GM12874 (cell line): ENCODE results near the gene CCL27.

Source experiments
- TF ChIP-seq, protein P1 (sequence below): IDR thresholded peaks from 2 replicates; pipeline ENCODE4 v1.5.1; 2011; ENCODE audit warnings: low read depth, mild to moderate bottlenecking, control low read depth, low read length, moderate library complexity; ENCODE audit not compliant: insufficient read depth

The CCL27 gene

DNA sequence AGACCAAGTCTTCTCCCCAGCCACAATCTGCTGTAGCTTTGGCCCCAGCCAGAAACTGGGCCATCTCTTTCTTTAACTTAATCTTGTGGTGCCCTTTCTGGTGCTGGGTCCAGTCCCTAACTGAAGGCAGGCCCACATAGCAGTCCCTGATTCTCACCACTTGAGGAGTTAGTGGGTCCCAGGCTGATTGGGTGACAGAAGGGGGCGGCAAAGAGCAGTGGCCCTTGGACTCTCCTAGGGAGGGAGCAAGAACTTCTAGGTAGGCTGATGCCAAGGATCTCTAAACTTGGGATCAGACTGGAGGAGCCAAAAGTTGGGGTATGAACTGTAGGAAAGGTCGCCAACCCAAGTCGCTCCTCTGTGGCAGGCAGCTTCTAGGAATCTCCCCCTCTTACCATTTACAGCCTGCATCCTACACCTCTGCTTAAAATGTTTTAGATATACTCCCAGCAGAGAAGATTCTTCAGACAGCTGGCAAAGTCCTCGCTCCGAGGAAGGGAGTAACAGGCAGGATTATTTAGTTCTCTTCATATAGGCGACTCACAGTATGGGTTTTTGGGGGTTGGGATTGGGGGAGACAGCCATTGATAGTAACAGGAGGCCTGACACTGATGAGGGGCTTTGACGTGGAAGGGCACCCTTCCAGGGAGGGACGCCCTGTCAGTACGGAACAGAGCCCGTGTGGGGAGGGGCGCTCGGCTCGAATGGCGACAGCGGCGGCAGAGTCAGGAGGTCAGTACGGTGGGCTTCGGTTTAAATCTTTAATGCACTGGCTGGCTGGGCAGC lies 2.0 kb upstream of the CCL27 start:
- TF ChIP-seq, protein P1, sequence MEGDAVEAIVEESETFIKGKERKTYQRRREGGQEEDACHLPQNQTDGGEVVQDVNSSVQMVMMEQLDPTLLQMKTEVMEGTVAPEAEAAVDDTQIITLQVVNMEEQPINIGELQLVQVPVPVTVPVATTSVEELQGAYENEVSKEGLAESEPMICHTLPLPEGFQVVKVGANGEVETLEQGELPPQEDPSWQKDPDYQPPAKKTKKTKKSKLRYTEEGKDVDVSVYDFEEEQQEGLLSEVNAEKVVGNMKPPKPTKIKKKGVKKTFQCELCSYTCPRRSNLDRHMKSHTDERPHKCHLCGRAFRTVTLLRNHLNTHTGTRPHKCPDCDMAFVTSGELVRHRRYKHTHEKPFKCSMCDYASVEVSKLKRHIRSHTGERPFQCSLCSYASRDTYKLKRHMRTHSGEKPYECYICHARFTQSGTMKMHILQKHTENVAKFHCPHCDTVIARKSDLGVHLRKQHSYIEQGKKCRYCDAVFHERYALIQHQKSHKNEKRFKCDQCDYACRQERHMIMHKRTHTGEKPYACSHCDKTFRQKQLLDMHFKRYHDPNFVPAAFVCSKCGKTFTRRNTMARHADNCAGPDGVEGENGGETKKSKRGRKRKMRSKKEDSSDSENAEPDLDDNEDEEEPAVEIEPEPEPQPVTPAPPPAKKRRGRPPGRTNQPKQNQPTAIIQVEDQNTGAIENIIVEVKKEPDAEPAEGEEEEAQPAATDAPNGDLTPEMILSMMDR, result peak; percentile 97

- TF ChIP-seq, protein P1, result no peak
These were observed 797 bp upstream of the CCL27 start for GRCh38 chr9:34663303-34663605.

- TF ChIP-seq, protein P1, result no peak
These were observed 2.7 kb downstream of the CCL27 start for GRCh38 chr9:34659592-34660253.

DNA sequence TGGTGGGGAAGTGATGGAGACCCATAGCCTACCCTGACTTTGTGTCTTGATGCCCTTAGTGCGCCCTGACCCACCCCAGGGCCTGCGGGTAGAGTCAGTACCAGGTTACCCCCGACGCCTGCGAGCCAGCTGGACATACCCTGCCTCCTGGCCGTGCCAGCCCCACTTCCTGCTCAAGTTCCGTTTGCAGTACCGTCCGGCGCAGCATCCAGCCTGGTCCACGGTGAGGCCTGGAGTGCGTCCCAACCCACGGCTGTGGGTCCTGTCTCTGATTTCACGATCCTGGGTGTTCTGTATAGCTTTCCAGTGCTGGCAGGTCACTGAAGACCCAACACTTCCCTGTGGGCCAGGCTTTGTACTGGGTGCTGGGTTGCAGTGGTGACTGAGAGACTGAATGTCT lies 4.0 kb downstream of the CCL27 start:
- TF ChIP-seq, protein P1, result no peak

DNA sequence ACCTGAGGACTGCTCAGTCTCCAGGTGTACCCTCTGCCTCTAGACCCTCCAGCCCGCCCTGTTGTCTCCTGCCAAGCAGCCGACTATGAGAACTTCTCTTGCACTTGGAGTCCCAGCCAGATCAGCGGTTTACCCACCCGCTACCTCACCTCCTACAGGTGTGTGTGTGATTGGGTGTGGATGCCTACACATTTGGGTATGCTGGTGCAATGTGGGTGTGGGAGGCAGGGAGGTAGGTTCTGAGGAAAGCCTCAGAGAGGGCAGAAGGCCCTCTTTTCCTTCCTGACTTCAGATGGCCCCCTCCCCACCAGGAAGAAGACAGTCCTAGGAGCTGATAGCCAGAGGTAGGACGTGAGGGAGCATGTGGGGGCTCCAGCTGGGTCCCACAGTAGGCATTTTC lies 5.5 kb downstream of the CCL27 start:
- TF ChIP-seq, protein P1, result no peak

DNA sequence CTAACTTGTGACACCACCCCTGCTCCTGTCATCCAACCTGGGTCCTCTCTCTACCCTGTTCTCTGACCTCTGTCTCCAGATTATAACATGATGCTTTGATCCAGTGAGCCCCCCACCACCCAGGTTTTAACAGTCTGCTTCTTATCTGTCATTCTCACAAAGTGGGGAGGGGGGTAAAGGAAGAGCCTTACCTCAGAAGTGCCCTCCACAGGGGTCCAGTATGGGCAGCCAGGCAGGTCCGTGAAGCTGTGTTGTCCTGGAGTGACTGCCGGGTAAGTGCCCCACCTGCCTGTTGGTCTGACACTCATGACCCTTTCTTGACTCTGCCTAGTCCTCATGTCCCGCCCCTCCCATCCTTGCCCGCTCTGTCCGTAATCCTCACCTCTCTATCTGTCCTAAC lies 7.1 kb downstream of the CCL27 start:
- TF ChIP-seq, protein P1, result no peak

DNA sequence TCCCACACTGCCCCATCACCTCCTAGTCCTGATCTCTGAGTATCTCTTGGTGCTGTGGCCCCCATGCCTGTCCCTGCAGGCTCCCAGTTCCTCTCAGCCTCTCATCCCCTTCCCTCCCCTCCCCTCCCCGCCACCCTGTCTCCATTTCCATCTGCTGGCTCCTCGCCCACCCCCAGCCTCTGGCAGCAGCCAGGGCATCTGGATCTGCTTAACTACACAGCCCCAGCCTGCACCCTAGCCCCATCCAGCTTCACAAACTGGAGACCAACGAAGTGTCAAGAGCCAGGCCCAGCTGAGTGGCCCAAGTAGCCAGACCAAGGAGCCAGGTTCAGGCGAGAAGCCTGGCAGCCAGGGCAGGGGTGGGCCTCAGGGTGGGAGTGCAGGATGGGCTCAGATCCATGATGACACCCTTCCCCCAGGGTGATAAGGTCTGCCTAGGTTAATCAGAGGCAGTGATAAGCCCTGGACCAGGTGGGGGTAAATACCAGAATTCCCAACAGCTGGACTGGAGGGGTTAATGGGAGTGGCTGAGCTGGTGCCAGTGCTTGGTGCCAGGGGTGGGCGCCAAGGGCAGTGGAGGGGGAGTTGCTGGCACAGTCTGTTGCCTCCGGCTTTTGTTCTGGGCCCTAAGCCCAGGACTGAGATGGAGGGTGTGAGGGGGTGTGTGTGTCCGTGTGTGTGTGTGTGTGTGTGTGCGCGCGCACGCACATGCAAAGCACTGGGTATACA lies 8.0 kb downstream of the CCL27 start:
- TF ChIP-seq, protein P1, result no peak
